LNCAP (cell line): ENCODE data around the gene MAGI2.

Experiments used
- TF ChIP-seq, protein P1 (sequence below): fragments of 450-650 bp; IDR thresholded peaks from 2 replicates; pipeline ENCODE4 v1.5.1; 2017; ENCODE audit warnings: mild to moderate bottlenecking

The MAGI2 gene

GRCh38 chr7:78996013-78996412 is 457.5 kb downstream of the MAGI2 start:
- TF ChIP-seq, protein P1, sequence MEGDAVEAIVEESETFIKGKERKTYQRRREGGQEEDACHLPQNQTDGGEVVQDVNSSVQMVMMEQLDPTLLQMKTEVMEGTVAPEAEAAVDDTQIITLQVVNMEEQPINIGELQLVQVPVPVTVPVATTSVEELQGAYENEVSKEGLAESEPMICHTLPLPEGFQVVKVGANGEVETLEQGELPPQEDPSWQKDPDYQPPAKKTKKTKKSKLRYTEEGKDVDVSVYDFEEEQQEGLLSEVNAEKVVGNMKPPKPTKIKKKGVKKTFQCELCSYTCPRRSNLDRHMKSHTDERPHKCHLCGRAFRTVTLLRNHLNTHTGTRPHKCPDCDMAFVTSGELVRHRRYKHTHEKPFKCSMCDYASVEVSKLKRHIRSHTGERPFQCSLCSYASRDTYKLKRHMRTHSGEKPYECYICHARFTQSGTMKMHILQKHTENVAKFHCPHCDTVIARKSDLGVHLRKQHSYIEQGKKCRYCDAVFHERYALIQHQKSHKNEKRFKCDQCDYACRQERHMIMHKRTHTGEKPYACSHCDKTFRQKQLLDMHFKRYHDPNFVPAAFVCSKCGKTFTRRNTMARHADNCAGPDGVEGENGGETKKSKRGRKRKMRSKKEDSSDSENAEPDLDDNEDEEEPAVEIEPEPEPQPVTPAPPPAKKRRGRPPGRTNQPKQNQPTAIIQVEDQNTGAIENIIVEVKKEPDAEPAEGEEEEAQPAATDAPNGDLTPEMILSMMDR: no peak

DNA sequence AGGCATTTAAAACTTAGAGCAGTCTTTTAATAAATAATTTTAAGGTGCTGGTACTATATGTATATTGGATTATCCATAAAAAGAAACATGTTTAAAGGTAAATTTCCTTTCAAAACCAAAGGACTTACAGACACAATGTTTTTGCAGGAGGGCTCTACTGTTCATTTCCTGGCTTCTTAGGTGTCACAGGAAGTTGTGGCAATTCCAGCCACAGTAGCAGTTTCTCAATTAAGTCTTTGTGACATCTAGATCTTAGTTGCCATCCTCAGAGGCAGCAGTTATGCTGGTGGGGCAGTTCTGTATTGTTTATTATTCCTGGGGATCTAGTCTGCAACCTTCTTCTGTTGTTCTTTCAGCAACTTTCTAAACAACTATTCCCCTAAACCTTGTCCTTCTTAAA is 460.1 kb downstream of the MAGI2 start:
- TF ChIP-seq, protein P1: no peak

DNA sequence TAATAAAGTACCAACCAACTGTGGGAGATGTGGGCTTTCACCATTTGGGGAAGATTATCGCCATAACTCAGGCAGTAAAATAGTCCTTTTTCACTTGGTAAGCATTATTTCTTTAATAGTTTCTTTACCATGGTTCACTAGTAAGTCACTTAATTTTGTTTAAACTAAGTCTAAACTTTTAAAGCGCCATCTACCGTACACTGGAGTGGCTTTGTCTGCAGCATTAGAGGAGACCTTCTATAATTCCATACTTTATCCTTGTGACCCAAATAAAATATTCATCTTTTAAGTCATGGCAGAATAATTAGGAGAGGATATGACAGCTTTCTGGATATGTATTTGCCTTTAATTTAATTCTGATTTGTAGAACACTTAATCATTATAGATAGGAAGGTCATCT is 468.0 kb downstream of the MAGI2 start:
- TF ChIP-seq, protein P1: peak; percentile 43; the same call in 1 of the 2 replicates

GRCh38 chr7:78983483-78983882 is 470.0 kb downstream of the MAGI2 start:
- TF ChIP-seq, protein P1: no peak

GRCh38 chr7:78970440-78970916 is 483.0 kb downstream of the MAGI2 start:
- TF ChIP-seq, protein P1: no peak

- TF ChIP-seq, protein P1: no peak
Observed at GRCh38 chr7:78968951-78969350, 484.5 kb downstream of the MAGI2 start.

- TF ChIP-seq, protein P1: no peak
Observed at GRCh38 chr7:78967046-78967445, 486.4 kb downstream of the MAGI2 start.

DNA sequence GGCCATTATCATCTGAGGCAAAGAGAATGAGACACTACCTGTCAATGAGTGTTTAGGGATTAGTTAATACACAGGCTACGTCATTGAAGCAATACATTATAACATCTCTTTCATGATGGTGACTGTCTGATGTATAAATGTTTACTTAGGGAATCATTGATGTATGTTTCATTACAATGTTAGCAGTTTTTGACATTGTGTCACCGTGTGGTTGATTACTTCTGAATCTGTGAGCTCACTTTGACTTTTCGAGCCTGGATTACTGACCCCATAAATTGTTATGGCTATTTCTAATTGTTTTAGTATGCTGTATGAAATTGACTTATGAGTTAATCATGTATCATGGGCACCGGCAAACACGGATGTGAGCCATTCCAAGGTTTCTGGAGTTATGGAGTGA is 494.0 kb downstream of the MAGI2 start:
- TF ChIP-seq, protein P1: no peak
